Chondrocyte (in vitro differentiated cells): ENCODE measurements around the gene TMOD2. TPM values are rescaled to one million over a fixed set of nuclear protein-coding genes. Genes with fewer than 3 reads are reported as not detected.

Experiments used
- DNase-seq: peaks from one replicate; pipeline ENCODE4 v3.0.0; 2021; ENCODE audit warnings: mixed read lengths, low spot score
- H3K27ac Mint-ChIP-seq: one replicate; pipeline ENCODE4 v1.8.0; 2021; ENCODE audit warnings: mild to moderate bottlenecking, moderate library complexity, mixed read lengths; ENCODE audit not compliant: unreplicated experiment
- H3K27me3 Mint-ChIP-seq: 2 replicates; pipeline ENCODE4 v1.8.0; 2021; ENCODE audit warnings: low read depth, mixed read lengths
- H3K36me3 Mint-ChIP-seq: 2 replicates; pipeline ENCODE4 v1.8.0; 2021; ENCODE audit warnings: low read depth, mixed read lengths
- H3K4me1 Mint-ChIP-seq: 2 replicates; pipeline ENCODE4 v1.8.0; 2021; ENCODE audit warnings: low read depth, mild to moderate bottlenecking, mixed read lengths
- H3K4me3 Mint-ChIP-seq: one replicate; pipeline ENCODE4 v1.8.0; 2021; ENCODE audit warnings: mild to moderate bottlenecking, moderate library complexity, mixed read lengths; ENCODE audit not compliant: unreplicated experiment
- H3K9me3 Mint-ChIP-seq: 2 replicates; pipeline ENCODE4 v1.8.0; 2021; ENCODE audit warnings: low read depth, mixed read lengths
- total RNA-seq: library from RNA; stranded (reverse); gene quantifications from 3 replicates; pipeline ENCODE4 v1.2.1, GENCODE V29; 2021
- TF ChIP-seq, protein P1 (sequence below): fragments of 200-600 bp; sonication (generic); IDR thresholded peaks from 2 replicates; pipeline ENCODE4 v1.5.0; 2021; ENCODE audit warnings: antibody characterized with exemption, mild to moderate bottlenecking, moderate library complexity

The TMOD2 gene
- total RNA-seq, 1 donor from 2014 or later = 7.8 TPM

DNA sequence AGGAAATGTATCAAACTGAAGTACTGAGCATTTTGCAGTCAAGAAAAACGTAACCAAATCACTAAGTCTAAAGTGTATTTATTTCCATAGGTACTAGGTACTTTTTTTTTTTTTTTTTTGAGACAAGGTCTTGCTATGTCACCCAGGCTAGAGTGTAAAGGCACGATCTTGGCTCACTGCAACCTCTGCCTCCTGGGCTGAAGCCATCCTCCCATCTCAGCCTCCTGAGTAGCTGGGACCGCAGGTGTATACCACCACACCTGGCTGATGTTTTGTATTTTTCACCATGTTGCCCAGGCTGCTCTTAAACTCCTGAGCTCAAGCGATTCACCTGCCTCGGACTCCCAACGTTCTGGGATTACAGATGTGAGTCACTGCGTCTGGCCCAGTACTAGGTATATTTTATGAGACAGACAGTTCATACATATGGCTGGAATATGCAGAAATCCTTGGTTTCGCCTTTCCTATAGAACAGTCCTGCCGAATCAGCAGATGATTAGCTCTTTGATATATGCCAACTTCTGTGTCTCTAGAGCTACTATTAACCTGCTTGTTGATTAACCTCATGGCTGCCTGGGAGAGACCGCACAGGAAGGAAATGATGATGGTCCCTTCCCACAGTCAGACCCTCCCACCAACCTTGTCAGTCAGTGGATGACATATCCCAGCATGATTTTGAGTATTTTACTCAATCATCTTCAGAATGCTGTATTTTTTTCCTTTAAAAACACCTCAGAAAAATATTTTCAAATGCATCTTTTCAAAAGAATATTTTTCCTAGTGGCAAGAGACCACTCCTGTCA lies 110.4 kb downstream of the TMOD2 start:
- Mint-ChIP-seq H3K4me1 (peaks cover 42% of the 10 kb centered on the region), H3K9me3 (no peaks in the 10 kb centered on the region), H3K4me3 (no peak overlapping the region), H3K36me3 (peaks cover 22% of the 10 kb centered on the region), H3K27me3 (no peaks in the 10 kb centered on the region), H3K27ac (no peak overlapping the region)
- no peak for DNase-seq
- TF ChIP-seq, protein P1, sequence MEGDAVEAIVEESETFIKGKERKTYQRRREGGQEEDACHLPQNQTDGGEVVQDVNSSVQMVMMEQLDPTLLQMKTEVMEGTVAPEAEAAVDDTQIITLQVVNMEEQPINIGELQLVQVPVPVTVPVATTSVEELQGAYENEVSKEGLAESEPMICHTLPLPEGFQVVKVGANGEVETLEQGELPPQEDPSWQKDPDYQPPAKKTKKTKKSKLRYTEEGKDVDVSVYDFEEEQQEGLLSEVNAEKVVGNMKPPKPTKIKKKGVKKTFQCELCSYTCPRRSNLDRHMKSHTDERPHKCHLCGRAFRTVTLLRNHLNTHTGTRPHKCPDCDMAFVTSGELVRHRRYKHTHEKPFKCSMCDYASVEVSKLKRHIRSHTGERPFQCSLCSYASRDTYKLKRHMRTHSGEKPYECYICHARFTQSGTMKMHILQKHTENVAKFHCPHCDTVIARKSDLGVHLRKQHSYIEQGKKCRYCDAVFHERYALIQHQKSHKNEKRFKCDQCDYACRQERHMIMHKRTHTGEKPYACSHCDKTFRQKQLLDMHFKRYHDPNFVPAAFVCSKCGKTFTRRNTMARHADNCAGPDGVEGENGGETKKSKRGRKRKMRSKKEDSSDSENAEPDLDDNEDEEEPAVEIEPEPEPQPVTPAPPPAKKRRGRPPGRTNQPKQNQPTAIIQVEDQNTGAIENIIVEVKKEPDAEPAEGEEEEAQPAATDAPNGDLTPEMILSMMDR = no peak

DNA sequence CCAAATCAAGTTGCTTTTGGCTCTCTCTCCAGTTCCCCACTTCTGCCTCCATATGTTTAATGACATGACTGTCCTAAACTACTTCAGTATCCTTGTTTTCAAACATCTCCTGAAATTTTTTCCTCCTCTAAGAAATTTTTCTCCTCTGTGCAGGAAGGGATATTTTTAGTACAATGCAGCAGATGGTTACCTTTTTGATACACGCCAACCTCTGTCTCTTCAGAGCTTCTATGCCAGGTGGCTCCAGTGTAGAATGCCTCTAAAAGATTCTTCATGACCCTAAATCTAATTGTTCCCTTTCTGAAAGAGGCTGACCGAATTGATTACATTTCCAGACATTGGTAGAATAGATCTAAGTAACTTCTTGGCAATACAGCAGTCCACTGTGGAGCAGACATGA lies 111.7 kb downstream of the TMOD2 start:
- Mint-ChIP-seq H3K4me3 (no peak overlapping the region), H3K36me3 (peaks cover 24% of the 10 kb centered on the region), H3K27me3 (no peaks in the 10 kb centered on the region), H3K9me3 (no peaks in the 10 kb centered on the region), H3K4me1 (peaks cover 48% of the 10 kb centered on the region), H3K27ac (no peak overlapping the region)
- no peak for DNase-seq
- TF ChIP-seq, protein P1 = no peak

DNA sequence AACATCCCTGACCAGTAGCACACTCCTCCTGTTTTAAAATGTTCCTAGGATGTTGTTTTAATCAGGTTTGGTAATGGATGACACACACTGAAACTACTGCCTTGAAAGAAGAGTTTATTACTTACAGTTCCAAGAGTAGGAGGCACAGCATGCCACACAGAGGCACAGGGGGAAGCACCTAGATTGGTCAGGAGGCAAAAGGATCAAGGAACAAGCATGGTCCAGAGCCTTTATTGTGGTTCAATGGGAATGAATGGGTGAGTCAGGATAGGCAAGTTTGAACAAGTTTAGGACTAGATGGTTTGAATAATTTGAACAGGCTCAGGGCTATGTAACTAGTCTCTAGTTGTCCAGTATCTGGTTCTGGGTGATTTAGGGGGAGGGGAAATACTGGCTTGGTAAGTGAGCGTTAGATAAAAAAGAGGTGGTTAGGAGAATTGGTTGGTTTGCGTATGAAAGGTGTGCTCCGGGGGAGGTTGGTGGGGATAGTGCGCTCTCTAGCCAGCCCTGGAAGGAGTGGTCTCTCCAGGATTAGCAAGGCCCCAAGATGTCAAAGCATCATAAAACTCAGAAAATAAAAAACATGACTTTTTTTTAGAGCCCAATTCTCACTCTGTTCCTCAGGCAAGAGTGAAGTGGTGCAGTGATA lies 113.1 kb downstream of the TMOD2 start:
- TF ChIP-seq, protein P1 = no peak
- Mint-ChIP-seq H3K4me1 (peaks cover 61% of the 10 kb centered on the region), H3K4me3 (no peak overlapping the region)

DNA sequence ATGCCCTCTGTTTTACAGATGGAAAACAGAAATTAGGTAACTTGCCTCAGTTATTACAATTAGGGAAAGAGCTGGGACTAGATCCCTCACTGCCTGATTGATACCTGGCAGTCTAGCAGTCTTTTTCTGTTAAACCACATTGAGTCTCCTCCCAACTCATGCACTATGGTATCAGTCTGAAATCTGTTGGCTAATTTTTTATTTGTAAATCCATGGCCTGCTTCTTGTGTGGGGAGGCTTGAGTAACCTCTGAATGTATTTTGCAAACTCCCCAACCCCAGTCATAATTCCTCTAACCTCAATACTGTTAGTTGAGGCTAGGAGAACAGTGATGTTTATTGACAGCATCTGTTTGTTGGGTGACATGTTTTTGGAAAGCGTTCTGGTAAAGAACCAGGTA lies 113.9 kb downstream of the TMOD2 start:
- Mint-ChIP-seq H3K36me3 (peaks cover 24% of the 10 kb centered on the region), H3K9me3 (no peaks in the 10 kb centered on the region), H3K27me3 (no peaks in the 10 kb centered on the region), H3K27ac (no peak overlapping the region), H3K4me1 (peaks cover 60% of the 10 kb centered on the region), H3K4me3 (no peak overlapping the region)
- TF ChIP-seq, protein P1 = no peak
- no peak for DNase-seq

More for the DNA sequence above, 113.1 kb downstream of the TMOD2 start:
- Mint-ChIP-seq H3K27me3 (no peaks in the 10 kb centered on the region), H3K27ac (no peak overlapping the region), H3K36me3 (peaks cover 25% of the 10 kb centered on the region), H3K9me3 (no peaks in the 10 kb centered on the region)
- DNase-seq = no peak

Other genes with a start within 250 kb of the TMOD2 start
- 20.0 to 25.0 TPM (median 20.7 TPM) in 3 replicates for gene DMXL2, start 128.8 kb upstream of the TMOD2 start, total RNA-seq
- not detected in 3 replicates for gene SCG3, start 70.1 kb upstream of the TMOD2 start, total RNA-seq
- 1.5 to 2.7 TPM (median 2.6 TPM) in 3 replicates for gene LYSMD2, start 13.9 kb upstream of the TMOD2 start, total RNA-seq
- gene TMOD3, start 78.1 kb downstream of the TMOD2 start, total RNA-seq = 44.3 to 56.9 TPM (median 44.4 TPM) in 3 replicates
- gene LEO1, start 220.2 kb downstream of the TMOD2 start, total RNA-seq = 17.5 to 24.0 TPM (median 17.7 TPM) in 3 replicates